Measurements from ENCODE around the gene ACTG2.

Gene ACTG2

GRCh38 chr2:73964223-73964622 lies 71.4 kb downstream of the ACTG2 start:
- TF ChIP-seq, protein P1, sequence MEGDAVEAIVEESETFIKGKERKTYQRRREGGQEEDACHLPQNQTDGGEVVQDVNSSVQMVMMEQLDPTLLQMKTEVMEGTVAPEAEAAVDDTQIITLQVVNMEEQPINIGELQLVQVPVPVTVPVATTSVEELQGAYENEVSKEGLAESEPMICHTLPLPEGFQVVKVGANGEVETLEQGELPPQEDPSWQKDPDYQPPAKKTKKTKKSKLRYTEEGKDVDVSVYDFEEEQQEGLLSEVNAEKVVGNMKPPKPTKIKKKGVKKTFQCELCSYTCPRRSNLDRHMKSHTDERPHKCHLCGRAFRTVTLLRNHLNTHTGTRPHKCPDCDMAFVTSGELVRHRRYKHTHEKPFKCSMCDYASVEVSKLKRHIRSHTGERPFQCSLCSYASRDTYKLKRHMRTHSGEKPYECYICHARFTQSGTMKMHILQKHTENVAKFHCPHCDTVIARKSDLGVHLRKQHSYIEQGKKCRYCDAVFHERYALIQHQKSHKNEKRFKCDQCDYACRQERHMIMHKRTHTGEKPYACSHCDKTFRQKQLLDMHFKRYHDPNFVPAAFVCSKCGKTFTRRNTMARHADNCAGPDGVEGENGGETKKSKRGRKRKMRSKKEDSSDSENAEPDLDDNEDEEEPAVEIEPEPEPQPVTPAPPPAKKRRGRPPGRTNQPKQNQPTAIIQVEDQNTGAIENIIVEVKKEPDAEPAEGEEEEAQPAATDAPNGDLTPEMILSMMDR (IDR thresholded peaks at IDR 0.05; ENCODE audit: low read depth, low read length, missing control alignments): no peak
- no peak for DNase-seq (ENCODE audit: extremely low read depth, low read depth)

GRCh38 chr2:73965053-73965452 lies 72.2 kb downstream of the ACTG2 start:
- H3K4me3 ChIP-seq (replicated peaks; ENCODE audit: low read depth, low read length): no peak overlapping the region
- no peak for DNase-seq (ENCODE audit: extremely low read depth, low read depth)
- TF ChIP-seq, protein P1 (IDR thresholded peaks at IDR 0.05; ENCODE audit: low read depth, low read length, missing control alignments): no peak

More at GRCh38 chr2:73964223-73964622, 71.4 kb downstream of the ACTG2 start:
- no peak overlapping the region for H3K4me3 ChIP-seq (replicated peaks; ENCODE audit: low read depth, low read length)

DNA sequence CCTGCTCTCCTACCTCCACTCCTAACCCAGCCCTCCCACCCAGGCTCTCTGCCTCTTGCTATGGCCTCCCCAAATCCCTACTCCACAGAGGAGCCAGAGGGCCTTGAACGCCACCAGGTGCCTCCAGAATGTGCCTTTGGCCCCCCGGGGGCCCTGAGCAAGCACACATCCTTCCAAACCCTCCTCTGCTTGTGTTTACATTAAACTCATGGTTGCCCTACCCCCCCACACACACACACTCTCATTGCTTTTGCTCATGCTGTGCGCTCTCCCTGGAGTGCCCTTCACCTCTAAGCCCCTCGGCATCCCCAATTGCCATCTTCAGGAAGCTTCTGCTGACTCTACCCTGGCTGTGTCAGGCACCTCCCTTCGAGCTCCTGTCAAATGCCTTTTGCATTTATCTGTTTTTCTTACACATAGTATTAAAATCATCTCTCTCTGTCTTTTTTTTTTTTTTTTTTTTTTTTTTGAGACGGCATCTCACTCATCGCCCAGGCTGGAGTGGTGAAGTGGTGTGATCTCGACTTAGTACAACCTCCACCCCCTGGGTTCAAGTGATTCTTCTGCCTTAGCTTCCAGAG lies 75.6 kb downstream of the ACTG2 start:
- DNase-seq (ENCODE audit: extremely low read depth, low read depth): no peak
- no peak overlapping the region for H3K4me3 ChIP-seq (replicated peaks; ENCODE audit: low read depth, low read length)
- TF ChIP-seq, protein P1 (IDR thresholded peaks at IDR 0.05; ENCODE audit: low read depth, low read length, missing control alignments): no peak

DNA sequence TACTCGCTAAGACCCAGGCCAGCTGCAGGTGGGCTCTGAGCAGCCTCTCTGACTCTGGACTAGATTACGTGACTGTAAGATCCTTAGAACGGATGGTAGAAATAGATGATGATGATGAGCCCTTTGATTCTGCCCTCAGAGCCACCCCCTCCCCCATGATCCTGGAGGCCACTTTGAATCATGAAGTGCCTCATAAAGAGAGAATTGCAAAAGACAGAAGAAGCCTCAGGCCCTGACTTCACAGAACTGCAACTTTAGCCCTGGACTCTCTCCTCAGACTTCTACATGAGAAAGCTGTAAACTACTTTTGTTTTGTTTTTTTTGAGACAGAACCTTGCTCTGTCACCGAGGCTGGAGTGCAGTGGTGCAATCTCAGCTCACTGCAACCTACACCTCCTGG lies 76.5 kb downstream of the ACTG2 start:
- no peak for DNase-seq (ENCODE audit: extremely low read depth, low read depth)
- TF ChIP-seq, protein P1 (IDR thresholded peaks at IDR 0.05; ENCODE audit: low read depth, low read length, missing control alignments): no peak
- H3K4me3 ChIP-seq (replicated peaks; ENCODE audit: low read depth, low read length): no peak overlapping the region
